ENCODE data around the gene BCAS1. TPM values are rescaled to one million over a fixed set of nuclear protein-coding genes. Genes with fewer than 3 reads are reported as not detected.

Gene BCAS1
- total RNA-seq, 1 donor from 2014 or later: under 0.01 TPM

DNA sequence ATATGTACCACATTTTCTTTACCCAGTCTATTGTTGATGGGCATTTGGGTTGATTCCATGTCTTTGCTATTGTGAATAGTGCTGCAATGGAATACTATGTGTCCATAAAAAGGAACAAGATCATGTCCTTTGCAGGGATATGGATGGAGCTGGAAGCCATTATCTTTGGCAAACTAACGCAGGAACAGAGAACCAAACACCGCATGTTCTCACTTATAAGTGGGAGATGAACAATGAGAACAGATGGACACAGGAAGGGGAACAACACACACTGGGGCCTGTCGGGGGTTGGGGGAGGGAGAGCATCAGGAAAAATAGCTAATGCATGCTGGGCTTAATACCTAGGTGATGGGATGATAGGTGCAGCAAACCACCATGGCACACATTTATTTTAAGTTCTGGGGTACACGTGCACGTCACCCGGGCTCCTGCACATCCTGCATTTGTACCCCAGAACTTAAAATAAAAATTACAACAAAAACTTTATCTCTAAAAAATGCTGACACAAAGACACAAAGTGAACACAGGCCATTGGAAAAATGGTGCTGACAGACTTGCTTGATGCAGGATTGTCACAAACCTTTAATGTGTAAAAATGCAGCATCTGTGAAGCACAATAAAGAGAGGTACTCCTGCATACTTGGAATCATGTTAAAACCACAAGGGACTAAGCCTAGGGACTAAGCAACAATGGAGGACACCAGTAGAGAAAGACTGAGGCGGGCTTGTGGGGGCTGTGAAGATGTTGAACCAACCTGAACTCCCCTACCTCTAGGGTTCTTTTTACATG lies 48.8 kb downstream of the BCAS1 start:
- H3K4me3 ChIP-seq (ENCODE audit: low read depth, low read length): no peak overlapping the region
- no peak for DNase-seq (ENCODE audit: low read depth)
- TF ChIP-seq, protein P1, sequence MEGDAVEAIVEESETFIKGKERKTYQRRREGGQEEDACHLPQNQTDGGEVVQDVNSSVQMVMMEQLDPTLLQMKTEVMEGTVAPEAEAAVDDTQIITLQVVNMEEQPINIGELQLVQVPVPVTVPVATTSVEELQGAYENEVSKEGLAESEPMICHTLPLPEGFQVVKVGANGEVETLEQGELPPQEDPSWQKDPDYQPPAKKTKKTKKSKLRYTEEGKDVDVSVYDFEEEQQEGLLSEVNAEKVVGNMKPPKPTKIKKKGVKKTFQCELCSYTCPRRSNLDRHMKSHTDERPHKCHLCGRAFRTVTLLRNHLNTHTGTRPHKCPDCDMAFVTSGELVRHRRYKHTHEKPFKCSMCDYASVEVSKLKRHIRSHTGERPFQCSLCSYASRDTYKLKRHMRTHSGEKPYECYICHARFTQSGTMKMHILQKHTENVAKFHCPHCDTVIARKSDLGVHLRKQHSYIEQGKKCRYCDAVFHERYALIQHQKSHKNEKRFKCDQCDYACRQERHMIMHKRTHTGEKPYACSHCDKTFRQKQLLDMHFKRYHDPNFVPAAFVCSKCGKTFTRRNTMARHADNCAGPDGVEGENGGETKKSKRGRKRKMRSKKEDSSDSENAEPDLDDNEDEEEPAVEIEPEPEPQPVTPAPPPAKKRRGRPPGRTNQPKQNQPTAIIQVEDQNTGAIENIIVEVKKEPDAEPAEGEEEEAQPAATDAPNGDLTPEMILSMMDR (conservative IDR thresholded peaks at IDR 0.05; ENCODE audit: low read depth, low read length): no peak

DNA sequence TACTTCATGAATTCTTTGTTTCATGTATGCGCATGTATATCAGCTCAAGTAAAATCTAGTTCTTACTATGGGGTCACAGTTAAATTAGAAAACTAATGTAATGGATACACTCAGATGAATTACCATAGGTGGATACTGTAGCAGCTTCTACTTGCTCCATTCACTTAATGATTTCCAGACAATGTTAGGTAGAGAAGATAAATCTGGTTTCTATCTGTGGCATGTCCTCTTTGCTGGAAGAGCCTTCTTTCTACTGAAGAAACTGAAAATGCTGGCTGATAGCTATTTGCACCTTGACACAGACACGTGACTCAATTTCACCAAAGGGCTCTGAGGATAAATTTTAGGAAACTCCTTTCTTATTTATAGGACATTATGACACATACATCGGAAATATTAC lies 49.5 kb downstream of the BCAS1 start:
- TF ChIP-seq, protein P1 (conservative IDR thresholded peaks at IDR 0.05; ENCODE audit: low read depth, low read length): no peak
- DNase-seq (ENCODE audit: low read depth): no peak
- no peak overlapping the region for H3K4me3 ChIP-seq (ENCODE audit: low read depth, low read length)

DNA sequence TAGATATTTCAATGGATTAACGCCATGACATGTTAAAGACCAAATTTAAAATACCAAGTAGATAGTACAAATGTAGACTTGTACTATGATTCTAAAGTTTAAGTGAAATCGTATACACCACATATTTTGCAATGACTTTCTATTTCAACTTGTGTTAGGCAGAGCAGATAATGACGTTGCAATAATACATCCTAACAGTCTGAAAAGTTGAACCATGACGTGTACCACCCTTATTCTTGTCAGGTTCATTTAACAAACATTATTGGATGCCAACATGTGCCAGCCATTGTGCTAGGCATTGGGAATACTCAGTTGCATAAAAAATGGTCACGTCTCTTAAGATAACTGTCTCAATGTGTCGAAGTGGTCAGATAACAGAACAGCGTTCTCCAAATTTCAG lies 50.0 kb downstream of the BCAS1 start:
- no peak for DNase-seq (ENCODE audit: low read depth)
- TF ChIP-seq, protein P1 (conservative IDR thresholded peaks at IDR 0.05; ENCODE audit: low read depth, low read length): no peak
- no peak overlapping the region for H3K4me3 ChIP-seq (ENCODE audit: low read depth, low read length)

DNA sequence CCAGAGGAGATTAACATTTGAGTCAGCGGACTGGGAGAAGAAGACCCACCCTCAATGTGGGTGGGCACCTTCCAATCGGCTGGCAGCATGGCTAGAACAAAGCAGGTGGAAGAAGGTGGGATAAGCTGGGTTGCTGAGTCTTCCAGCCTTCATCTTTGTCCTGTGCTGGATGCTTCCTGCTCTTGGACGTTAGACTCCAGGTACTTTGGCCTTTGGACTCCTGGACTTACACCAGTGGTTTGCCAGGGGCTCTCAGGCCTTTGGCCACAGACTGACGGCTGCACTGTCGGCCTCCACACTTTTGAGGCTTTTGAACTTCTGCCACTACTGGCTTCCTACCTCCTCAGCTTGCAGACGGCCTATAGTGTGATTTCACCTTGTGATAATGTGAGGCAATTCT lies 50.8 kb downstream of the BCAS1 start:
- no peak for DNase-seq (ENCODE audit: low read depth)
- H3K4me3 ChIP-seq (ENCODE audit: low read depth, low read length): no peak overlapping the region
- TF ChIP-seq, protein P1 (conservative IDR thresholded peaks at IDR 0.05; ENCODE audit: low read depth, low read length): no peak

DNA sequence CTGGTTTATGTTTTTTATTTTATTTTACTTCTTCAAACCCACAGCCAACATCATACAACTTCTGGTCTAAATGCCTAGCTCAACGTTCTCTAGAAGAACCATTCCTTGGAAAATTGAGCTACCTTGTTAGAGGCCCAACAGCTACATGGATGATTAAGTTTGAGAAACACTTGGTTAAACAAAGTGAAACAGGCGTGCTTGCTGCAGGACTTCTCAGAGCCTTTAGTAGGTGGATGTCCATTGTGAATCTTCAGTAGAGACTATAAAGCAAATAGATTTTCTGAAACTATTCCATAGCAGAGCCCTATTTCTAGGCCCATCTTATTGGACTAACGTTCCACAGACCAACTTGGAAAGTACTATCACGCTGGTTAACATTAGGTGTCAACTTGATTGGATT lies 51.3 kb downstream of the BCAS1 start:
- TF ChIP-seq, protein P1 (conservative IDR thresholded peaks at IDR 0.05; ENCODE audit: low read depth, low read length): no peak
- no peak for DNase-seq (ENCODE audit: low read depth)
- H3K4me3 ChIP-seq (ENCODE audit: low read depth, low read length): no peak overlapping the region

DNA sequence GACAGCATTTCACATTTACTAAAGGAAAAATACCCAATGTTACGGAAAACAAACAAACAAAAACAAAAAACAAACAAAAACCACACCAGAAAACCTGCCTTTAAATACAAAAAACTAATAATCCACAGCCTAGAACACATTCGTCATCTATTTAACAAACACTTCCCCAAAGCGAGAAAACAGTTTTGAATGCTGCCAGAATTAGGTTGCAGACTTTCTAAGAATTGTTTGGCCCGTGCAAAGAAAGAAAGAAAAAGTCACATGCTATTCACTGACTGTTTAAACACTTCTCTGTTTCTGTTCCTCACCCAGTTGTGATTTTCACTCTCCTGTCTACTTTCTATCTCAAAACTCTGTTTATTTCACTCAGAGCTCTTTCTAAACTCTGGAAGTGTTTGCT lies 52.5 kb downstream of the BCAS1 start:
- no peak overlapping the region for H3K4me3 ChIP-seq (ENCODE audit: low read depth, low read length)
- no peak for DNase-seq (ENCODE audit: low read depth)
- TF ChIP-seq, protein P1 (conservative IDR thresholded peaks at IDR 0.05; ENCODE audit: low read depth, low read length): no peak

DNA sequence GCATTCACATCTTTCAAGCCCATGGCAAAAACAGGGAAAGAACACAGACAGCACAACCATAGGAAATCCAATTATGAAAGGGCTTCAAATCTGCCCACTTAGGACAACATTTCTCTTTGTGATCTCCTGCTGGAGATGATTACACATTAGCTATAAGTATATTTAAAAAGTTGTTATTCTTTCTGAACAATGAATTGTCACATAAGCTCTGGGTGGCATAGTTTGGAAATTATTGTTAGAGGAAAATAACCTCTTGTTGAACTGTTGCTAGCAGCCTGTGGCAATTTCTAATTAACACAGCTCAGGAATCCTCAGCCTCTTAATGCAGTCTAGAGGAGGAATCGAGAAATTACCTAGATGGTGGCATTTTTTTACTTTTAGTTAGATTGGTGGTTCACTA lies 54.9 kb downstream of the BCAS1 start:
- DNase-seq (ENCODE audit: low read depth): no peak
- TF ChIP-seq, protein P1 (conservative IDR thresholded peaks at IDR 0.05; ENCODE audit: low read depth, low read length): no peak
- no peak overlapping the region for H3K4me3 ChIP-seq (ENCODE audit: low read depth, low read length)
